H1 (cell line): ENCODE data around the gene BCAP31. TPM values are rescaled to one million over a fixed set of nuclear protein-coding genes. Genes with fewer than 3 reads are reported as not detected.
"Not testable (repeated sequence)": the region's sequence is repeated elsewhere in the genome, so short reads cannot be mapped to it uniquely, and the experiment has no call there.

ENCODE experiments used
- CTCF ChIA-PET: fragments of 300-600 bp; sonication (Branson Sonifier 250); formaldehyde crosslinking; loops from one replicate; lab custom pipeline; 2021; ENCODE audit not compliant: partially characterized antibody; lab: Charles Lee
- POLR2A ChIA-PET: fragments of 300-600 bp; sonication (Branson Sonifier 250); formaldehyde crosslinking; loops from one replicate; lab custom pipeline; 2021; ENCODE audit warnings: inconsistent platforms; ENCODE audit not compliant: partially characterized antibody; lab: Charles Lee
- DNase-seq, 2 experiments: peaks; one replicate each; pipeline versions ENCODE4 v3.0.0 to v3.0.0-alpha.2; 2010 to 2022; ENCODE audit warnings: low spot score in 2 of 2, low read depth in 1 of 2, mixed read lengths in 1 of 2
- FAIRE-seq: peaks from 2 replicates; lab custom pipeline; 2011; peaks lifted over from hg19 to GRCh38; lab: Jason Lieb, UNC
- H2AFZ ChIP-seq: 2 replicates; pipeline ENCODE4 v1.8.1; 2012; ENCODE audit warnings: low read length, inconsistent platforms
- H2AK5ac ChIP-seq: 2 replicates; pipeline ENCODE4 v1.6.1; 2013; ENCODE audit warnings: low read depth, low read length
- H2BK120ac ChIP-seq: replicated peaks from 2 replicates; pipeline ENCODE3; 2013; ENCODE audit warnings: low read depth, low read length, inconsistent platforms
- H2BK12ac ChIP-seq: 2 replicates; pipeline ENCODE4 v1.6.1; 2013; ENCODE audit warnings: low read depth, low read length
- H2BK15ac ChIP-seq: 2 replicates; pipeline ENCODE4 v1.6.1; 2013; ENCODE audit warnings: low read length
- H2BK20ac ChIP-seq: 2 replicates; pipeline ENCODE4 v1.6.1; 2013; ENCODE audit warnings: low read length
- H2BK5ac ChIP-seq: 2 replicates; pipeline ENCODE4 v1.6.1; 2013; ENCODE audit warnings: low read depth, low read length
- H3K14ac ChIP-seq: 2 replicates; pipeline ENCODE4 v1.6.1; 2013; ENCODE audit warnings: inconsistent platforms; ENCODE audit not compliant: insufficient read length
- H3K18ac ChIP-seq: 2 replicates; pipeline ENCODE4 v1.6.1; 2013; ENCODE audit warnings: low read length; ENCODE audit errors: extremely low read depth
- H3K23ac ChIP-seq: 2 replicates; pipeline ENCODE4 v1.6.1; 2013; ENCODE audit warnings: inconsistent platforms; ENCODE audit not compliant: insufficient read length
- H3K23me2 ChIP-seq: 2 replicates; pipeline ENCODE4 v1.6.1; 2013; ENCODE audit warnings: low read depth, low read length
- H3K27ac ChIP-seq: 2 replicates; pipeline ENCODE4 v1.6.1; 2011; ENCODE audit warnings: low read depth, low read length, inconsistent platforms
- H3K27me3 ChIP-seq, 4 experiments: replicated peaks in 1 of 4; 1 replicate in 1 of 4; 2 replicates in 3 of 4; pipeline versions ENCODE4 v1.6.1 to v1.8.1; 2011 to 2013; ENCODE audit warnings: low read length in 3 of 4, mild to moderate bottlenecking in 3 of 4, inconsistent platforms in 2 of 4, mixed read lengths in 2 of 4, moderate library complexity in 1 of 4; ENCODE audit not compliant: control insufficient read depth in 3 of 4, insufficient read depth in 3 of 4; ENCODE audit errors: extremely low read depth in 1 of 4
- H3K36me3 ChIP-seq, 4 experiments: 2 replicates each; pipeline versions ENCODE4 v1.6.1 to v1.8.1; 2011 to 2013; ENCODE audit warnings: mild to moderate bottlenecking in 4 of 4, low read length in 3 of 4, moderate library complexity in 2 of 4, control low read depth in 1 of 4, inconsistent platforms in 1 of 4; ENCODE audit not compliant: insufficient read depth in 4 of 4, control insufficient read depth in 2 of 4
- H3K4ac ChIP-seq: replicated peaks from 2 replicates; pipeline ENCODE3; 2013; ENCODE audit warnings: low read length, low read depth, mixed read lengths, inconsistent platforms; ENCODE audit not compliant: insufficient read length
- H3K4me1 ChIP-seq, 4 experiments: replicated peaks in 1 of 4; 1 replicate in 1 of 4; 2 replicates in 3 of 4; pipeline versions ENCODE4 v1.6.1 to v1.8.1; 2011 to 2013; ENCODE audit warnings: low read length in 3 of 4, inconsistent platforms in 2 of 4, mixed read lengths in 1 of 4; ENCODE audit not compliant: insufficient read depth in 4 of 4, control insufficient read depth in 3 of 4
- H3K4me2 ChIP-seq, 2 experiments: 2 replicates each; pipeline versions ENCODE4 v1.6.1 to v1.8.1; 2011 to 2013; ENCODE audit warnings: low read depth in 2 of 2, low read length in 2 of 2, control low read depth in 1 of 2, inconsistent platforms in 1 of 2, mild to moderate bottlenecking in 1 of 2; ENCODE audit not compliant: insufficient read depth in 1 of 2
- H3K4me3 ChIP-seq, 4 experiments: fragments of 200-600, 300-600 bp in 1 of 4; sonication (generic), shearing (Covaris generic), sonication (Bioruptor Twin) in 1 of 4; 2 replicates each; pipeline versions ENCODE4 v1.5.1 to v1.8.1; 2011 to 2016; ENCODE audit warnings: low read length in 4 of 4, low read depth in 3 of 4, control low read depth in 2 of 4, inconsistent platforms in 2 of 4, mild to moderate bottlenecking in 2 of 4, mixed read lengths in 1 of 4, moderate library complexity in 1 of 4; ENCODE audit not compliant: insufficient read depth in 2 of 4; ENCODE audit errors: extremely low read depth in 1 of 4
- H3K56ac ChIP-seq: replicated peaks from 2 replicates; pipeline ENCODE3; 2013; ENCODE audit warnings: low read depth, mild to moderate bottlenecking, mixed read lengths, low read length, inconsistent platforms; ENCODE audit not compliant: insufficient read length
- H3K79me1 ChIP-seq: 2 replicates; pipeline ENCODE4 v1.6.1; 2013; ENCODE audit warnings: low read depth, low read length, control low read depth
- H3K79me2 ChIP-seq, 2 experiments: 2 replicates each; pipeline versions ENCODE4 v1.6.1 to v1.8.1; 2012 to 2013; ENCODE audit warnings: low read length in 2 of 2, mild to moderate bottlenecking in 2 of 2, inconsistent platforms in 1 of 2; ENCODE audit not compliant: insufficient read depth in 2 of 2, control insufficient read depth in 1 of 2
- H3K9ac ChIP-seq, 4 experiments: replicated peaks in 1 of 4; 1 replicate in 1 of 4; 2 replicates in 3 of 4; pipeline versions ENCODE4 v1.6.1 to v1.8.1; 2011 to 2013; ENCODE audit warnings: low read depth in 3 of 4, low read length in 3 of 4, control low read depth in 2 of 4, mild to moderate bottlenecking in 2 of 4, moderate library complexity in 2 of 4, inconsistent platforms in 1 of 4; ENCODE audit errors: extremely low read depth in 1 of 4
- H3K9me3 ChIP-seq, 2 experiments: 2 replicates each; pipeline versions ENCODE4 v1.6.1 to v1.8.1; 2012 to 2013; ENCODE audit warnings: mild to moderate bottlenecking in 2 of 2, moderate library complexity in 2 of 2, control low read depth in 1 of 2, inconsistent platforms in 1 of 2, low read depth in 1 of 2, low read length in 1 of 2, mixed read lengths in 1 of 2; ENCODE audit not compliant: insufficient read depth in 2 of 2
- H4K20me1 ChIP-seq, 2 experiments: replicated peaks in 1 of 2; 2 replicates each; pipeline versions ENCODE3 to v1.8.1; 2011 to 2013; ENCODE audit warnings: inconsistent platforms in 2 of 2, low read length in 2 of 2, mild to moderate bottlenecking in 1 of 2; ENCODE audit not compliant: insufficient read depth in 2 of 2, control insufficient read depth in 1 of 2
- H4K5ac ChIP-seq: 2 replicates; pipeline ENCODE4 v1.6.1; 2013; ENCODE audit warnings: low read length, low read depth, mixed read lengths, inconsistent platforms; ENCODE audit not compliant: insufficient read length
- H4K8ac ChIP-seq: 2 replicates; pipeline ENCODE4 v1.8.0; 2013; ENCODE audit warnings: mild to moderate bottlenecking, moderate library complexity, low read length, inconsistent platforms; ENCODE audit not compliant: insufficient read depth; ENCODE audit errors: extremely low read depth
- H4K91ac ChIP-seq: replicated peaks from 2 replicates; pipeline ENCODE3; 2013; ENCODE audit warnings: low read length, mixed read lengths, inconsistent platforms; ENCODE audit not compliant: insufficient read length
- E2F6 ChIP-seq: IDR thresholded peaks from 2 replicates; pipeline ENCODE4 v1.6.1; 2012; ENCODE audit warnings: inconsistent platforms
- MAX ChIP-seq: IDR thresholded peaks from 2 replicates; pipeline ENCODE4 v1.6.1; 2012; ENCODE audit warnings: inconsistent platforms
- WGBS, 2 experiments: shearing (Covaris generic) in 1 of 2; methylation state at CpG; one replicate each; pipeline versions ENCODE4 v1.1.6 to v1.1.7; 2013 to 2015; ENCODE audit warnings: low lambda C conversion rate in 2 of 2, mixed read lengths in 2 of 2, inconsistent platforms in 1 of 2, low coverage in 1 of 2, missing lambda C conversion rate in 1 of 2; ENCODE audit not compliant: insufficient replicate concordance in 2 of 2, insufficient coverage in 1 of 2, insufficient read length in 1 of 2; ENCODE audit errors: extremely low coverage in 1 of 2, missing lambda C conversion rate in 1 of 2; 5-methylcytosine and 5-hydroxymethylcytosine counted together
- polyA plus RNA-seq, 7 experiments: library from polyadenylated mRNA; depleted of rRNA in 3 of 7; stranded (reverse) in 5 of 7; unstranded in 2 of 7; fragments of >200 nt in 5 of 7; fragments of 200-250 nt in 2 of 7; gene quantifications; 1 replicate in 5 of 7; 2 replicates in 1 of 7; 4 replicates in 1 of 7; pipeline versions ENCODE4 v1.2.1 to v1.2.3, GENCODE V29; 2011 to 2013; ENCODE audit warnings: missing spikeins in 2 of 7, mixed read lengths in 2 of 7
- total RNA-seq: library from RNA; stranded (reverse); fragmentation: NEBNext Ultra II Directional; extraction: Animal tissue kit (Norgen Biotek cat#: 25700); gene quantifications from 2 replicates; pipeline ENCODE4 v1.2.1, GENCODE V29; 2021

The BCAP31 gene
- total and polyA plus RNA-seq, 2 of the 8 experiments (the other 6 are each of a cell fraction or from before 2014, with no cell fraction given): 136 to 159 TPM

GRCh38 chrX:153743468-153744209 is 19.5 kb upstream of the BCAP31 start:
- not testable (repeated sequence) for FAIRE-seq, H2BK120ac ChIP-seq, H2AK5ac ChIP-seq, H3K23ac ChIP-seq, H2BK15ac ChIP-seq, H3K79me2 ChIP-seq, H3K4me1 ChIP-seq, H2BK20ac ChIP-seq, H2BK5ac ChIP-seq, H3K56ac ChIP-seq, H3K9me3 ChIP-seq, H3K27ac ChIP-seq, H4K5ac ChIP-seq, H4K20me1 ChIP-seq, H3K9ac ChIP-seq, H4K91ac ChIP-seq, H3K27me3 ChIP-seq, H2BK12ac ChIP-seq, H3K79me1 ChIP-seq, H3K14ac ChIP-seq, H2AFZ ChIP-seq, H4K8ac ChIP-seq, H3K36me3 ChIP-seq, H3K23me2 ChIP-seq, H3K4ac ChIP-seq, H3K18ac ChIP-seq
- Histone ChIP-seq H3K4me3 (peak overlapping the region; percentile 12 to 60 (median 40)), H3K4me2 (peak overlapping the region; percentile 60 to 65)
- ChIA-PET POLR2A (interaction anchor here (0.6 kb wide), 1 partner anchor 17 kb away, joined by 4 read pairs; no protein-coding TSS in a partner anchor), CTCF (interaction anchor here (1.0 to 1.6 kb wide), 3 partner anchors 12 to 185 kb away, joined by 3 to 4 read pairs (median 3); no protein-coding TSS in a partner anchor)
- peak in 1 of 2 experiments; percentile 73 for DNase-seq
- TF ChIP-seq E2F6 (peak; percentile 13), MAX (peak; percentile 10; the same call in 1 of the 2 replicates)
- 4% methylated on average over 11 of the region's 35 CpGs; no CpG with 5 or more reads in 1 of the 2 experiments for WGBS, 2 experiments
